ENCODE measurements around the gene PLXNC1.

- no peak for TF ChIP-seq BCL11A (IDR thresholded peaks at IDR 0.05; ENCODE audit: low read depth in 2 of 2, low read length in 2 of 2)
- TF ChIP-seq TCF12 (IDR thresholded peaks at IDR 0.05; ENCODE audit: low read depth, low read length): no peak
- TF ChIP-seq SP1 (IDR thresholded peaks at IDR 0.05; ENCODE audit: low read depth, low read length): no peak
- TF ChIP-seq CTCF (IDR thresholded peaks at IDR 0.05; ENCODE audit: control extremely low read depth in 1 of 3, insufficient read depth in 1 of 3, low read depth in 1 of 3, low read length in 3 of 3): no peak
- no peak for TF ChIP-seq EZH2 (IDR thresholded peaks at IDR 0.05; ENCODE audit: low read depth, low read length, severe bottlenecking)
- TF ChIP-seq NRF1 (IDR thresholded peaks at IDR 0.05; ENCODE audit: low read depth, low read length): no peak
- TF ChIP-seq RAD21 (IDR thresholded peaks at IDR 0.05 in 1 of 2, conservative IDR thresholded peaks at IDR 0.05 in 1 of 2; ENCODE audit: low read depth in 2 of 2, low read length in 2 of 2): no peak
- no peak for TF ChIP-seq SUZ12 (IDR thresholded peaks at IDR 0.05; ENCODE audit: low read length)
- no peak for TF ChIP-seq SAP30 (IDR thresholded peaks at IDR 0.05; ENCODE audit: insufficient read depth, insufficient replicate concordance, low read length)
- no peak for TF ChIP-seq TBP (IDR thresholded peaks at IDR 0.05; ENCODE audit: low read depth, low read length)
- no peak for TF ChIP-seq RFX5 (IDR thresholded peaks at IDR 0.05; ENCODE audit: borderline replicate concordance, low read depth, low read length)
- TF ChIP-seq SP2 (IDR thresholded peaks at IDR 0.05; ENCODE audit: low read length): no peak
- TF ChIP-seq SIN3A (conservative IDR thresholded peaks at IDR 0.05 in 1 of 2, IDR thresholded peaks at IDR 0.05 in 1 of 2; ENCODE audit: low read depth in 1 of 2, low read length in 2 of 2): no peak
- TF ChIP-seq RNF2 (IDR thresholded peaks at IDR 0.05; ENCODE audit: borderline replicate concordance, low read depth, low read length, missing control alignments, poor library complexity, severe bottlenecking): no peak
Observed at GRCh38 chr12:94171595-94171930, 23.2 kb downstream of the PLXNC1 start.
